ENCODE results near the gene SNUPN. TPM values are rescaled to one million over a fixed set of nuclear protein-coding genes. Genes with fewer than 3 reads are reported as not detected.
"Not testable (repeated sequence)": the region's sequence is repeated elsewhere in the genome, so short reads cannot be mapped to it uniquely, and the experiment has no call there.

Gene SNUPN
- total RNA-seq, 2 experiments from 2014 or later, result 30.4 to 31.8 TPM

- POLR2A ChIA-PET, result interaction anchor here (1.3 to 1.4 kb wide), 2 partner anchors 18 to 42 kb away, joined by 3 to 4 read pairs; partner anchors contain the start of genes IMP3 and PTPN9
- CTCF ChIA-PET, result interaction anchor here (0.6 to 2.0 kb wide), 6 partner anchors 10 to 48 kb away, joined by 3 to 6 read pairs (median 4); partner anchors contain the start of genes IMP3 and SNUPN
Measured at GRCh38 chr15:75597667-75598341, 27.7 kb downstream of the SNUPN start.

GRCh38 chr15:75596703-75597345 is 28.7 kb downstream of the SNUPN start:
- CTCF ChIA-PET, result interaction anchor here (0.6 to 2.0 kb wide), 7 partner anchors 11 to 73 kb away, joined by 3 to 6 read pairs (median 4); partner anchors contain the start of genes IMP3, PTPN9 and SNUPN
- POLR2A ChIA-PET, result interaction anchor here (1.3 to 1.4 kb wide), 2 partner anchors 17 to 43 kb away, joined by 3 to 4 read pairs; partner anchors contain the start of genes IMP3 and PTPN9

DNA sequence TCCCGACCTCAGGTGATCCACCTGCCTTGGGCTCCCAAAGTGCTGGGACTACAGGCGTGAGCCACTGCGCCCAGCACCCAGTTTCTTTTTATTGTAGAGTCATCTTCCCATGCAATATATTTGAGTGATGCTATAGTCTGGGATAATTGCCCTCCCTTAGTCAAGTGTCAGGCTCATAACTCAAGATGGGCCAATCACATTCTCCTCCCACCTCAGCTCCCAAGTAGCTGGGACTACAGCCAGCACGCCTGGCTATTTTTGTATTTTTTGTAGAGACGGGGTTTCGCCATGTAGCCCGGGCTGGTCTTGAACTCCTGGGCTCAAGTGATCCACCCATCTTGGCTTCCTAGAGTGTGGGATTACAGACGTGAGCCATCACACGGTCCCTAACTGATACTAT is 31.2 kb downstream of the SNUPN start:
- ChIA-PET CTCF (no interaction called here), POLR2A (no interaction called here)

DNA sequence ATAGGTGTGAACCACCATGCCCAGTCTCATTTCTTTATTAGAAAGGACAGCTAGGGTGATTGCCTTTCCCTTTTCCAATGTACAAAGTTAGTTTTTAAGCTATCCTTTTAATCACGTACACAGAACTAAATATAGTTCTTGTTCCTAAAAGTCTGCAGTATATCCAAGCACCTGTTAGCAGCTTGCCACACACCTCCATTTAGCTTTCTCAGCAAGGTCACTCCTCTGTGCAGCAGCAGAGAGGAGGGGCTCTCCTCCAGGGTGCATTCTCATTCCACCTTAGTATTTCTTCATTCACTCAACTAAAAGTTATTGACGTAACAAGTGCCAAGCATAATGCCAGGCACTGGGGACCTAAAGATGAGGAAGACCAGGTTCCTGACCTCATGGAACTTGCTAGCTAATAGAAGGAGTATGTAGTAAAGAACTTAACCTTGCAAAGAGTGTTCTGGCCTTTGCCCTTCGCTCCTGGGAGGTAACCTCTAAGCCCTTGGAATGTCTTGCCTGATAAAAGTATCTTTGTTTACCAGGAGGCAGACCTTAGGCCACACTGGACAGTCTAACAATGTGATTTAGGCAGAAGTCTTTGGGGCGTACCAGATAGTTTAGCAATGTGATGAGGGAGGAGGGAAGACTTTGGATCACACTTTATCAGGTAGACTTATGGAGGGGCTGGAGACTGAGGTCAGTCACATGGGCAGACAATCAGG is 33.7 kb downstream of the SNUPN start:
- ChIA-PET POLR2A (no interaction called here), CTCF (interaction anchor here (0.6 to 0.9 kb wide), 2 partner anchors 27 to 224 kb away, joined by 3 to 5 read pairs; no protein-coding TSS in a partner anchor)

- ChIA-PET CTCF (interaction anchor here (0.9 kb wide), 1 partner anchor 9 kb away, joined by 3 read pairs; no protein-coding TSS in a partner anchor), POLR2A (no interaction called here)
Measured at GRCh38 chr15:75590239-75590638, 35.3 kb downstream of the SNUPN start.

DNA sequence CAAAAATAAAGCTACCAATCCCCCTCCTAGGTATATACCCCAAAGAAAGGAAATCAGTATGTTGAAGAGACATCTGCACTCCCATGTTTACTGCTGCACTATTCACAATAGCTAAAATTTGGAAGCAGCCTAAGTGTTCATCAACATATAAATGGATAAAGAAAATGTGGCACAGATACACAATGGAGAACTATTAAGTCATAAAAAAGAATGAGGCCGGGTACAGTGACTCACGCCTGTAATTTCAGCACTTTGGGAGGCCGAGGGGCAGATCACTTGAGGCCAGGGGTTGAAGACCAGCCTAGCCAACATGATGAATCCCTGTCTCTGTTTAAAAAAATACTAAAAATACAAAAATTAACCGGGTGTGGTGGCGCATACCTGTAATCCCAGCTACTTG is 36.5 kb downstream of the SNUPN start:
- POLR2A ChIA-PET, result no interaction called here
- CTCF ChIA-PET, result interaction anchor here (0.9 kb wide), 1 partner anchor 10 kb away, joined by 3 read pairs; the partner anchor contains the start of gene PTPN9

- CTCF ChIA-PET, POLR2A ChIA-PET: not testable (repeated sequence)
Measured at GRCh38 chr15:75586422-75586821, 39.1 kb downstream of the SNUPN start.

DNA sequence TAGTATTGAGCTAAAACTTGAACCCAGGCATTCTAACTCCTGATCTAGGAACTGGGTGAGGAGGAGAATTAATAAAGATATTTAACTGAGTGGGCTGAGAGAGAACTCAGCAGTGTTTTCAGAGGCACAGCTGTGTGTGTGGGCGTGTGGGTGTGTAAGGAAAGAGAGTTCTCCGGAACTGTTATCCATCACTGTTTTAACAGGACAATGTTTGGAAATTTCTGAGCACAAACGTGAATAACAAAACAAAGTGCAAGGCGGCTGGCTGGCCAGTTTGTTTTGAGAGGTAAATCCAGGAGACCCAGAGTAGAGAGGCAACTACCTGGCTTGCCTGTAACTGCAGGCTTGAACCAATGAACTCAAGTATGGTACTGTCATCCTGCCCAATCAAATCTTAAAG is 41.4 kb downstream of the SNUPN start:
- POLR2A ChIA-PET, result no interaction called here
- CTCF ChIA-PET, result no interaction called here

DNA sequence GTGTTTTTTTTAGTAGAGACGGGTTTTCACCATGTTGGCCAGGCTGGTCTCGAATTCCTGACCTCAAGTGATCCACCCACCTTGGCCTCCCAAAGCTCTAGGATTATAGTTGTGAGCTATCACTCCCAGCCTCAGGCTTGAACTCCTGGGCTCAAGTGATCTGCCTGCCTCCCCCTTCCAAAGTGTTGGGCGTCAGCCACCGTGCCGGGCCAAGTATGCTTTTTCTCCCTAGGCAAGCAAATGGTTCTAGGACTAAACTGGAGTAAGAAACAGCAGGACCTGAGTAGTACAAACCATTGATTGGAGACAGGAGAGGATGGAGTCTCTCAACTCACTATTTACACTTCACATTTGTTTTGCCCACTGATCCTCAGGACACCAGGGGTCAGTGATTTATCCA is 41.8 kb downstream of the SNUPN start:
- CTCF ChIA-PET, result no interaction called here

GRCh38 chr15:75582943-75583342 is 42.6 kb downstream of the SNUPN start:
- POLR2A ChIA-PET, CTCF ChIA-PET: not testable (repeated sequence)

More for the DNA sequence above, 41.8 kb downstream of the SNUPN start:
- POLR2A ChIA-PET, result no interaction called here

- POLR2A ChIA-PET, result interaction anchor here (0.7 to 2.6 kb wide), 6 partner anchors 19 to 125 kb away, joined by 3 to 15 read pairs (median 3); partner anchors contain the start of genes IMP3, SNUPN and SNX33
- CTCF ChIA-PET, result interaction anchor here (0.8 to 2.1 kb wide), 8 partner anchors 10 to 227 kb away, joined by 3 to 5 read pairs (median 3); partner anchors contain the start of genes SIN3A and SNX33
Measured at GRCh38 chr15:75578948-75579920, 46.3 kb downstream of the SNUPN start, which contains the start of gene PTPN9. PTPN9 (minus strand) TSS chr15:75579315; CDS start chr15:75578776, 539 bp downstream.

- ChIA-PET CTCF (interaction anchor here (0.8 to 2.1 kb wide), 7 partner anchors 11 to 226 kb away, joined by 3 to 5 read pairs (median 3); partner anchors contain the start of genes SIN3A and SNX33), POLR2A (interaction anchor here (0.8 to 2.6 kb wide), 5 partner anchors 28 to 124 kb away, joined by 3 to 15 read pairs (median 3); partner anchors contain the start of genes IMP3, SNUPN and SNX33)
Measured at GRCh38 chr15:75578173-75578947, 47.2 kb downstream of the SNUPN start.

DNA sequence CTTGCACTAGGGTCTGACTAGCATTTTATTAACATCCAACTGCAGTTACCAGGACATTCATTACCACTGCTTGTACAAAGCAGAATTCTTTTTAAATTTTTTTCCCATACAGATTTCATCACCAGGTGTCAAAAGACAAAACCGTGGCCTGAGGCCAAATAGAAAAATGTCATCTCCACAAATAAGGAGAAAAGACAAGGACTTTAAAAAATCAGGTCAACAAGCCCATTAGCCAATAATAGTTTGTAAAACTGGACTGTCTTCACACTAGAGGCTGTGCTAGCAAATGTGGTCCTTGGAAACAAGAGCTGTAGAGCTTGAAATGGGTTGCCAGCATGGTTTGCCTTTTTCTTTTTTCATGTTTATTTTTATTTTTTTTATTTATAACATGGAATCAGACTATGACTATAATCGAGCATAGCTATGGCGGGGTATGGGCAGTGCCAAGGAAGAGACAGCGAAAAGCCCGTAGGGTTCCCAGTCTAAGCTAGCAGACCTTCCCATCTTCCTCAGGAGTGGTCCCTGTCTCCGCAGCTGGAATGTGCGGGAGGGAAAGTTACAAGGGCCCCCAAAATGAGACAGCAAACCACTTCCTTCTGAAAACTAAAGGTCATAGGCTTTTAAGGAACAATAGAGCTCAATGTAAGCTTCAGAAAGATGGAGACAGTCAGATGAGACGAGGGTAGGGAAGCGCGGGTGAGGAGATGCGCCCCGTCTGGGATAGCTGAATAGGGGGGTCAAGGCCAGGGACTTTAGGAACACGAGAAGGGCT is 47.9 kb downstream of the SNUPN start:
- ChIA-PET POLR2A (interaction anchor here (2.6 kb wide), 2 partner anchors 63 to 123 kb away, joined by 14 to 15 read pairs; partner anchors contain the start of gene IMP3), CTCF (interaction anchor here (2.1 kb wide), 1 partner anchor 126 kb away, joined by 5 read pairs; the partner anchor contains the start of gene SIN3A)

- POLR2A ChIA-PET, result no interaction called here
- CTCF ChIA-PET, result interaction anchor here (0.6 to 0.7 kb wide), 3 partner anchors 47 to 1060 kb away, joined by 3 read pairs; no protein-coding TSS in a partner anchor
Measured at GRCh38 chr15:75573648-75574384, 51.7 kb downstream of the SNUPN start.

- ChIA-PET CTCF (no interaction called here), POLR2A (no interaction called here)
Measured at GRCh38 chr15:75570126-75570845, 55.2 kb downstream of the SNUPN start.

Data from activated CD8-positive, alpha-beta memory T cell treated with anti-CD3 and anti-CD28 coated beads for 36 hours (primary cell).